HG03558 (cell line): ENCODE data around the gene ACAD10.
"Not testable (repeated sequence)": the region's sequence is repeated elsewhere in the genome, so short reads cannot be mapped to it uniquely, and the experiment has no call there.

ENCODE experiments used
- ATAC-seq: cut with Tn5 transposase; IDR thresholded peaks from one replicate; pipeline ENCODE4 v1.9.1; 2021; ENCODE audit warnings: moderate number of reproducible peaks; ENCODE audit not compliant: unreplicated experiment; ENCODE audit errors: extremely low read depth

The ACAD10 gene

DNA sequence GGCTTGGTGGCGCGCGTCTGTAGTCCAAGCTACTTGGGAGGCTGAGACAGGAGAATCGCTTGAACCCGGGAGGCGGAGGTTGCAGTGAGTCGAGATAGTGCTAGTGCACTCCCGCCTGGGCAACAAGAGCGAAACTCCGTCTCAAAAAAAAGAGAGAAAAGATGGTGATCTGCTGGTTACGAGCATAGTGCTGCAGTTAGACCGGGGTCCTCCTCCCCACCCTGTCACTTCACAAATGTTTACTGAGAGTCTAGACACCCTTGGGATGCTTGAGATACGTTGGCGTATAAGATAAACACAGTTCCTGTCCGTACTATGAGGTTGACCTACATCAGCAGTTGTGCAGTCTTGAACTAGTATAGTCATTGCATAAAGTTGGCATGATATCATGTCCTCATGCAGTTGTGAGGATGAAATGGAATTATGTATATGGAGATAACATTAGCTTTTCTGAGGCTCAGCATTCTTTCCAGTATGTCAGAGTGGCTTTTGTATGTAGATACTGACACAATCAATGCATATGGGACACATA lies 787 bp downstream of the ACAD10 start:
- no peak for ATAC-seq

DNA sequence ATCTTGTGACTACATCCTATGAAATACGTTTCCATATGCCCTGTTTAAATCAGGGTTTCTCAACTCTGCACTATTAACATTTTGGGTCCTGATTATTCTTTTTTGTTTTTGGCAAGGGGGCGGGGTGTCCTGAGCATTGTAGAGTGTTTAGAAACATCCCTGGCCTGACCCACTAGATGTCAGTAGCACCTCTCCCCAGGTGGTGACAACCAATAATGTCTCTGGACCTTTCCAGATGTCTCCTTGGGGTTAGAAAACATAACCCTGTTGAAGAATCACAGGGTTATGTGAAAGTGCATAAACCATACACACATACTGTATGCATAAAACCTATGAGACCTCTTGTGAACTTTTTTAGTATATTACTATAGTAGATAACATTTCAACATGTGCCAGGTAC lies 1.4 kb downstream of the ACAD10 start:
- no peak for ATAC-seq

DNA sequence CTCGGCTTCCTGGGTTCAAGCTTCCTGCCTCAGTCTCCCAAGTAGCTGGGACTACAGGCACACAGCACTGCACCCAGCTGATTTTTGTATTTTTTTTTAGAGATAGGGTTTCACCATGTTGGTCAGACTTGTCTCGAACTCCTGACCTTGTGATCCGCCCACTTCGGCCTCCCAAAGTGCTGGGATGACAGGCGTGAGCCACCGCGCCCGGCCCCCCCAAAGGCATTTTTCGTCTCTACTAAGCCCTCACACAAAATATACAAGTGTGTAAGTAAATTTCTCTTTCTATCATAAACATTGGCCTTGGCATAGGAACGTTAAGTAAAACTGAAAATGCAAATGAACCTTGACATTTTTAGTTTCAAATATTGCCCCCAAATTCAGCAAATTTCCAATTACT lies 2.1 kb downstream of the ACAD10 start:
- ATAC-seq: no peak

DNA sequence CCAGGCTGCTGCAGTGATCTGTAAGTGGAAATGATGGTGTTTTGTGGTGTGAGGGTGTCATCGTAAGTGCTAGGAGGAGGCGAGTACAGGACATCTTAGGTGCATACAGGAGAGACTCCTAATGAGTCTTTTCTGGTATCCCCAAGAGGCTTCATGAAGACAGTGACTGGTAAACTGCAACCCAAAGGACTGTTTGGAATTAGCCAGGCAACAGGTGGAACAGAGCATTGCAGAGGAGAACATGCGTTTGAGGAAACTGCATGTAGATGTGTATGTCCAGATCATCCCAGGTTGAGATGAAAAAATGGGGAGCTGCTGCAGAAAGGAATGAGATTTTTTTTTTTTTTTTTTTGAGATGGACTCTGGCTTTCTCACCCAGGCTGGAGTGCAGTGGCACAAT lies 5.4 kb downstream of the ACAD10 start:
- no peak for ATAC-seq

DNA sequence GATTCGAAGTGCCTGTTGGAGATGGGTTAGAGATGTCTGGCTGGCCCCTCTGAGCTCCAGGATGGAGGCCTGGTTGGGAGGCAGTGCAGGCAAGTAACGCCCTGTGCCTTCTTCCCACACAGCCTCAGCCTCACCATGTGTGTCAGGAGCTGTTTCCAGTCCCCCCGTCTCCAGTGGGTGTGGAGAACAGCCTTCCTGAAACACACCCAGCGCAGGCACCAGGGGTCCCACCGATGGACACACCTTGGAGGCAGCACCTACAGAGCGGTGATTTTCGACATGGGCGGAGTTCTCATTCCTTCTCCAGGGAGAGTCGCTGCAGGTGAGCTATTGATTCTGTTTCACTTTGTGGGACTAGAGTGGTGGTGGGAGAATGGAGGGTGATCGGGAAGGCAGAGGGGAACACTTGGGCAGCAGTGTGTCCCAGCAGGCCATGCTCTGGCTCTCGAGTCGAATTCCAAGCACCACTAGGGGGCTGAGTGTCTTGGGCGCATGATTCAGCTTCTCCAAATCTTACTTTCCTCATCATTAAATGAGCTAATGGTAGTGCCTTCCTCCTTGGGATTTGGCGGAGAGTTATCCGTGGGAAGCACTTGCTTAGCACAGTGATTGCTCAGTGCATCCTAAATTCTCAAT lies 6.8 kb downstream of the ACAD10 start:
- ATAC-seq: no peak

DNA sequence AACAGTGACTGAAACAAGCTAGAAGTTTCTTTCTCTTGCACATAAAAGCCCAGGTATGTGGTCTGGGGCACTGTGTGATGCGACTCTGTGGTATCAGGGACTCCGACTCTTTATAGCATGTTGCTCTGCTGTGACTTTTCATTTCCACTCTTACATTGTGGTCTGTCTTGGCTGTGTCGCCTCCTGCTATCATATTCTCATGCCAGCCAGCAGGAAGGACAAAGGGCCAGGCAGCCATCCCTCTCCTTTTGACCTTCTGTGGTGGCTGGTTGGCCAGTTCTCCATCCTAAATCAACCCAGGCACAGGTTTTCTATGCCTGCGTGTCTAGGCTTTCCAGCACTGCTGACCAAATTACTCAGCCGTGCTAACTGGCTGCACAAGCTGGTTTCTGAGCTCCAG lies 8.0 kb downstream of the ACAD10 start:
- no peak for ATAC-seq

DNA sequence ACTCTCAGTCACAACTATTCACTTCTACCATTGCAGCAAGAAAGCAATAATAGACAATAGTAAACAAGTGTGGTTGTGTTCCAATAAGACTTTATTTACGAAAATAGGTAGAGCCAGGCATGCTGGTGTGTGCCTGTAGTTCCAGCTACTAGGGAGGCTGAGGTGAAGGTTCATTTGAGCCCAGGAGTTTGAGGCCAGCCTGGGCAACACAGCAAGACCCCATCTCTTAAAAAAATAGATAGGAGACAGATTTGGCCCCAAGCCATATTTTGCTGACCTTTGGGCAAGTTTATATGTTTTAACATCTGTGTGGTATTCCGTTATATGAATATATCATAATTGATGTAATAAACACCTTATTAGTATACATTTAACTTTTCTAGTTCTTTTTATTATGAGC lies 14.1 kb downstream of the ACAD10 start:
- no peak for ATAC-seq

DNA sequence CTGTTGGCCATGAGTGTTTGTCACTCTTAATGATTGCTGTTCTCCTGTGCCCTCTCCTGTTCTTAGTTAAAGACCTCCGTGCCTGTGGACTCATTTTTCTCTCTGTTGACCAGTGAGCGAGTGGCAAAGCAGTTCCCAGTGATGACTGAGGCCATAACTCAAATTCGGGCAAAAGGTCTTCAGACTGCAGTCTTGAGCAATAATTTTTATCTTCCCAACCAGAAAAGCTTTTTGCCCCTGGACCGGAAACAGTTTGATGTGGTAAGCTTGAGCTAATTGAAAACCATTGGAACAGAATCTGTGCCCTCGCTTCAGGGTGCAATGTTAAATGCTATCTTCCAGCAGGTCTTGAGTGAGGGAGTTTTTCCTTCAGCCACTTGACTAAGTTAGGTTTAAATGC lies 19.8 kb downstream of the ACAD10 start:
- ATAC-seq: no peak

DNA sequence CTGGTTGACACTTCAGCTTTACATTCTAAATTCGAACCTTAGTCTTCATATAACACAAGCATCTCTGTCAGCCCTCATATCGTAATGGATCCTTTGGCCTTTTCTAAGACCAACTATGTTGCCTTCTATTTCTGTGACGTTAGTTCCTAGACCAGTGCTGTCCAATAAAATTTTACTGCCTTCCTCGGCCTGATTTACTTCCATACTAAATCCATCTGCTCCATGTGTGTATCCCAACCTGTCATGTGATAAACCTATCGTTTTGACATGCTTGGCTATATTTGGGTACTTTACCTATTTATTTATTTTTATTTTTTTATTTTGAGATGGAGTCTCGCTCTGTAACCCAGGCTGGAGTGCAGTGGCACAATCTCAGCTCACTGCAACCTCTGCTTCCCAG lies 20.3 kb downstream of the ACAD10 start:
- ATAC-seq: no peak

DNA sequence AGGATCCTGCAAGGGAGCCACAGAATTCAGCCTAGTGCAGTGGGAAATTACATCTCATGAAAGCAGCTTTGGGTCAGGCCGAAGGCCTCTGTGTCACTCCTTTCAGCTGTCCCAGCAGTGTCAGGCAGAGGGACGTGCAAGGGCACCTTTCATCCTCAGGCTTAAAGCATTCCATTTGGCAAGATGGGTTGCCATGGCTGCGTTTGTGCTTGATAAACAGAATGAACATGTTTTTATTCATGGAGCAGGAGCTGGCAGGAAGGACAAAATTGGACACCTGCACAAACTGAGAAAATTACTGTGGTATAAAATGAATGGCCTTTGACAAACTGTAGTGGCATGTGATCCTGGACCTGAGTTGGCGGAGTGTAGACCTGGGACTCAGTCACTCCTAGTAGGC lies 29.4 kb downstream of the ACAD10 start:
- no peak for ATAC-seq

DNA sequence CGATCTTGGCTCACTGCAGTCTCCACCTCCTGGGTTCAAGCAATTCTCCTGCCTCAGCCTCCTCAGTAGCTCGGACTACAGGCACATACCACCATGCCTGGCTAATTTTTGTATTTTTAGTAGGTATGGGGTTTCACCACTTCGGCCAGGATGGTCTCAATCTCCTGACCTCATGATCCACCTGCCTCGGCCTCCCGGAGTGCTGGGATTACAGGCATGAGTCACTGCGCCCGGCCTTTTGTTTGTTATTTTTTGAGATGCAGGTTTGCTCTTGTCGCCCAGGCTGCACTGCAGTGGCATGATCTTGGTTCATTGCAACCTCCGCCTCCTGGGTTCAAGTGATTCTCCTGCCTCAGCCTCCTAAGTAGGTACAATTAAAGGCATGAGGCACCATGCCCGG lies 33.5 kb downstream of the ACAD10 start:
- not testable (repeated sequence) for ATAC-seq

DNA sequence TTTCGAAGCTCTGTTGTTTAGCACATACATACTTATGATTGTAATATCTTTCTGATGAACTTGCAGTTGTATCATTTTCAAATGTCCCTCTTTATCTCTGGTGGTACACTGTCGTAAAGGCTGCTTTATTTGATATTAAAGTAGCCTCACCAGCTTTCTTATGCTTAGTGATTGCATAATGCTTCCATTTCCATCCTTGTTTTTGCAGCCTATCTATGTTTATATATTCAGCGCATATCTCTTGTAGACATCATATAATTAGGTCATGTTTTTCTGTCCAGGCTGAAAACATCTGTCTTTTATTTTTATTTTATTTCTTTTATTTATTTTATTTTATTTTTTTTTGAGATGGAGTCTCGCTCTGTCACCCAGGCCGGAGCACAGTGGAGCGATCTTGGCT lies 34.6 kb downstream of the ACAD10 start:
- no peak for ATAC-seq

DNA sequence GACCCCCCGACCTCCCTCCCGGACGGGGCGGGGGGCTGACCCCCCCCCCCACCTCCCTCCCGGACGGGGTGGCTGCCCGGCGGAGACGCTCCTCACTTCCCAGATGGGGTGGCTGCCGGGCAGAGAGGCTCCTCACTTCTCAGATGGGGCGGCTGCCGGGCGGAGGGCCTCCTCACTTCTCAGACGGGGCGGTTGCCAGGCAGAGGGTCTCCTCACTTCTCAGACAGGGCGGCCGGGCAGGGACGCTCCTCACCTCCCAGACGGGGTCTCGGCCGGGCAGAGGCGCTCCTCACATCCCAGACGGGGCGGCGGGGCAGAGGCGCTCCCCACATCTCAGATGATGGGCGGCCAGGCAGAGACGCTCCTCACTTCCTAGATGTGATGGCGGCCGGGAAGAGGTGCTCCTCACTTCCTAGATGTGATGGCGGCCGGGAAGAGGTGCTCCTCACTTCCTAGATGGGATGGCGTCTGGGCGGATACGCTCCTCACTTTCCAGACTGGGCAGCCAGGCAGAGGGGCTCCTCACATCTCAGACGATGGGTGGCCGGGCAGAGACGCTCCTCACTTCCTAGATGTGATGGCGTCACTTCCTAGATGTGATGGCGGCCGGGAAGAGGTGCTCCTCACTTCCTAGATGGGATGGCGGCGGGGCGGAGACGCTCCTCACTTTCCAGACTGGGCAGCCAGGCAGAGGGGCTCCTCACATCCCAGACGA lies 38.0 kb downstream of the ACAD10 start:
- not testable (repeated sequence) for ATAC-seq

DNA sequence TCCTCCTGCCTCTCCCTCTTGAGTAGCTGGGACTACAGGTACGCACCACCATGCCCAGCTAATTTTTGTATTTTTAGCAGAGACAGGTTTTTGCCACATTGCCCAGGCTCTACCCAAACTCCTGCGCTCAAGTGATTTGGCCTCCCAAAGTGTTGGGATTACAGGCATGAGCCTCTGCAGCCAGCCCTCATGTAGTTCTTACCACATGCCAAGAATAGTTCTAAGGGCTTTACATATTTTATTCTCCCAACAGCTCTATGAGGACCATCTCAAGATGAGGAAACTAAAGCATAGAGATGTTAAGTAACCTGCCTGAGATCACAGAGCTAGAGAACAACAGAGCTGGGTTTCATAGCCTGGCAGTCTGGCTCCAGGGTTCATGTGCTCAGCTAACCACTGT lies 42.9 kb downstream of the ACAD10 start:
- ATAC-seq: no peak

DNA sequence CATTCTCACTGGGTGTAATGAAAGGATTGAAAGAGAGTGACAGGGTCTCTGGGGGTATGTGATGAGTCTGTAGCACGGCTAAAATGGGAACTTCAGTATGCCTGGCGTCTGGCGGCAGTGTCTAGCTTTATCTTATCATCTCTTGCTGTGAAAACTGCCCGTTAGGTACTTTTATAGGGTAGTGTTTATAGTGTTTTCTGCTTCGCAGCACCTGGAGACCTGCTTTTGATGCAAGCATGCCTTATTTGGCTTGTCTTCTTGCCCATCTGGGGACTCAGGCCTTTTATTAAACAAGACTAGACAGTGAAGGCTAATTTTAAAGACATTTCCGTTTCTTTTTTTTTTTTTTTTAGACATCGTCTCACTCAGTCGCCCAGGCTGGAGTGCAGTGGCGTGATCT lies 44.6 kb downstream of the ACAD10 start:
- no peak for ATAC-seq

DNA sequence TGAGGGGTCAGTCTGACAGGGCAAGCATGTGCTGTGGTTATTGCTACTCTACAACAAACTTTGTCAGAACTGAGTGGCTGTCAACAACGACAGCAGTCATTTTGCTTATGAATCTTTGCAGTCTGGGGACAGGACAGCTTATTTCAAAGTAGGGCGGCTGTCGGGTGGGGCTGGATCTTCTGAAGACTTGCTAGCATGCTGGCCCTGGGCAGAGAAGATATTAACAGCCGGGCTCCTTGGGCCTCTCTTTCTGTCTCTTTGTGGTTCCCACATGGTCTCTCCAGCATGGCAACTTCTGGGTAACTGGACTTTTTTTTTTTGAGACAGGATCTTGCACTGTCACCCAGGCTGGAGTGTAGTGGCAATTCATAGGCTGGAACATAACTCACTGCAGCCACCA lies 46.9 kb downstream of the ACAD10 start:
- ATAC-seq: no peak

DNA sequence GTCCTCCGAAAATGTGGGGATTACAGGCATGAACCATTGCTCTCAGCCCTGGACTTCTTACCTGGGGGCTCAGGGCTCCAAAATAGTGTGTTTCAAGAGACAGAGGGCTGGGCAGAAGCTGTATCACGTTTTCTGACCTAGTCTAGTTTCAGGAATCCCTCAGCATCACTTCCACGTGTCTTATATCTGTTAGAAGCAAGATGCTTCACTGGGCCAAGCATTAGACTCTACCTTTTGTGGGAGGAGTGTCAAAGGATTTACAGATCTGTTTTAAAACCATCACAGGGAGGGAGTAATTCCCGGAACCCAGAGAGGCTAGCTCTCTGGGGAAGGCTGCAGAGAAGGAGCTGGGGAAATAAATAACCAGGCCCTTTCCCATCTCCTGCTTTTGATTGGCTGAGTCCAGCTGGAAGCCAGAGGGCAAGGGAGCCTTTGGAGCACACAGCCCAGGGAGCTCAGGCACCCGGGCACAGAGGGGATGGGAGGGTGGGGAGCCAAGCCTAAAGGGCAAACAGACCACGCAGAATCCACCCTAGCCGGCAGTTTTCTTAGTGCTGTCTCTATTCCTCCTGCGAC lies 47.6 kb downstream of the ACAD10 start:
- no peak for ATAC-seq

DNA sequence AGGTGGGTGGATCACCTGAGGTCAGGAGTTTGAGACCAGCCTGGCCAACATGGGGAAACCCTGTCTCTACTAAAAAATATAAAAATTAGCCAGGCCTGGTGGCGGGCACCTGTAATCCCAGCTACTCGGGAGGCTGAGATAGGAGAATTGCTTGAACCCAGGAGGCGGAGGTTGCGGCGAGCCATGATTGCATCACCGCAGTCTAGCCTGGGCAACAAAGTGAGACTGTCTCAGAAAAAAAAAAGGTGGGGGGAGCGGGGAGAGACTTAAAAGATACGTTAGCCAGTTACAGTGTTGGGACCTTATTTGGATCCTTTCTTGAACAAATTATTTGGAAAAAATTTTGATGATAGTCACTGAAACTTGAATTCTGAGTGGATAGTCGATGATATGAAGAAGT lies 53.7 kb downstream of the ACAD10 start:
- not testable (repeated sequence) for ATAC-seq

DNA sequence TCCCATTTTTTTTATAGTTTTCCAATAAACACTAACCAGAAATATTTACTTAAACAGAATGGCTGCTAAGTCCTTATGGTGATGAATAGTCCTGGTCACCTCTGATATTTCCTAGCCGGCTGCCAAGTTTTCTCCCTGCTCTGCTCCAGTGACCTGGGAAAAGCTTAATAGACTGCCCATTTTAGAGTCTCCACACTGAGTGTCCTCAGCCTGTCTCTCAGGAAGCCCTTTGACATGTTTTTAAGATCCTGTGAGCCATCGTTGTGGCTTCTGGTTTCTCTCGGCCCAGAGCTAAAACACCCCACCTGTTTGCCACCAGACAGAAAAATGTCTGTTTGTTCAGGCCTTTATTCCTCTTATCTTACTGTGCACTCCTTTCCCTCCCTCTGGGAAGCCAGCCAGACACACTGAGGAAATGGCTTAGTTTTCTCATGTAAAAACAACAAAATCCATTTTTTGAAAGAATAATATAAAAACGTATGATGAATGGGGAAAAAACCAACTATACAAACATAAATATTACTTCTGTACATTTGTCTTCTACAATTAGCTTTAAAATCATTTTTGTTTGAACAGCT lies 55.5 kb downstream of the ACAD10 start:
- ATAC-seq: no peak

DNA sequence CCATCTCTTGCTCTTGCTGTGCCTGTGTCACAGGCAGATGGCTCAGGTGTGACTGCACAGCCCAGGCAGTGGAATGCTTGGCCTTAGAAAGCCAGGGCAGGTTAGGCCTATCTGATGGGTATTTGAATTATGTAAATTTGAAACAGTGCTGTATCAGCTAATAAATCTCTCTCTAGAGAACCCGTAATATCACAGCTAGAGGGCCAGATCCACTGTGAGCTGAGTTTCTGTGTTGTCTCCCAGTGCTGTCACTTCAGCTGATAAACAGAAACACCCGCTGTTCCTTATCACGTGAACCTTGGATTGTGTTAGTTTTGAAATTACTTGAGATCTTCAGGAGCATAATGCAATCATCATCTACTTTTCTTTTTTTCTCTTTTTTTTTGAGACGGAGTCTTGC lies 59.4 kb downstream of the ACAD10 start:
- ATAC-seq: no peak

DNA sequence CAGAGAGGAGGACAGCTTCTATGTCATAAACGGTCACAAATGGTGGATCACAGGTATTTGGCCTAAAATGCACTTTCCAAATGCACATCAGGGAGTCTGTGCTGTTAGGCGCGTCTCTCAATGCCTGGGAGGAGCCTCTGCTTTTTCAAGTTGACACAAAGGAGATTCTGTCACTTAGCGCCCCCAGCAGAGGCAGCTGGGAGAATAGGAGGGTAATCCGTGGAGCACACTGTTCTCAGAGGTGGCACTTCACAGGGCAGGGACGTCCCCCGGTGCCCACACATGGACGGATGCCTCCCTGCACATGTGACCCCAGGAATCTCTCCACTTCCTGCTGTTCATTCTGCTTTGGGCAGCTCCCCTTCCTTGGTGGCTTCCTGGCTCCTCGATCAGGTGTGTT lies 61.5 kb downstream of the ACAD10 start:
- no peak for ATAC-seq
